OCI-M1 (cell line): ENCODE data around the gene DNM2.

Source experiments
- DNase-seq: peaks from one replicate; lab custom pipeline; 2025; lab: John Stamatoyannopoulos, UW

The DNM2 gene

GRCh38 chr19:10690341-10690781 lies 27.5 kb upstream of the DNM2 start:
- no peak for DNase-seq

DNA sequence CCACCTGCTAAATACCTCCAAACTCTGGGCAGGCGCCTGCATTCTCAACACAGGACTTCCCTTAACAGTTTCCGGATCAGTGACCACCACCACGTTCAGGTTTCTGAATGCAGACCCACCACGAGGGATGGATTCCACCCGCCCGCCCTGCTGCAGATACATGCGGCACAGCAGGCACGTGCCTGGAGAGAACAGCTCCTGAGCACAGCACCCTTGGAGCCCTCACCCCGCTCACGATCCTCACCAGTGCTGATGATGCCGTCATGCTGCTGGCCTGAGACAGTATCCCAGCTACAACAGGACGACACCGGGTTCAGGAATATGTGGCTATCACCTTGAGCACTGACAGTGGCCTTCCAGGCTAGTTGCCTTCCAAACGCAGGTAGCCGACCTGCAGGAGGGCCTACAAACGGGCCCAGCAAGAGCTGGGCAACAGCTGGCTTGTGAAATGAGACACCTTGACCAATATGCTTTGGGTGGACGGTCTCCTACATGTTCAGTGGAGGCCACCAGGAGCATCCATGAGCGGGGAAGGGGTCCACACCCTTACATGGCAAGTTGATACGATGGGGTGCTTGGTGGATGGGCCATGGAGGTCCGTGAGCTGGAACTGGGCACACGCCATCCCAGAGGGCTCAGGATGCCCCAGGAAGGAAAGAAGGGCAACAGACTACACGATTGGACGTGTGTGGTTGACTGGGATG lies 26.5 kb upstream of the DNM2 start:
- DNase-seq: no peak

GRCh38 chr19:10691883-10692282 lies 26.0 kb upstream of the DNM2 start:
- DNase-seq: no peak

GRCh38 chr19:10692673-10693264 lies 25.1 kb upstream of the DNM2 start:
- DNase-seq: peak; percentile 41

DNA sequence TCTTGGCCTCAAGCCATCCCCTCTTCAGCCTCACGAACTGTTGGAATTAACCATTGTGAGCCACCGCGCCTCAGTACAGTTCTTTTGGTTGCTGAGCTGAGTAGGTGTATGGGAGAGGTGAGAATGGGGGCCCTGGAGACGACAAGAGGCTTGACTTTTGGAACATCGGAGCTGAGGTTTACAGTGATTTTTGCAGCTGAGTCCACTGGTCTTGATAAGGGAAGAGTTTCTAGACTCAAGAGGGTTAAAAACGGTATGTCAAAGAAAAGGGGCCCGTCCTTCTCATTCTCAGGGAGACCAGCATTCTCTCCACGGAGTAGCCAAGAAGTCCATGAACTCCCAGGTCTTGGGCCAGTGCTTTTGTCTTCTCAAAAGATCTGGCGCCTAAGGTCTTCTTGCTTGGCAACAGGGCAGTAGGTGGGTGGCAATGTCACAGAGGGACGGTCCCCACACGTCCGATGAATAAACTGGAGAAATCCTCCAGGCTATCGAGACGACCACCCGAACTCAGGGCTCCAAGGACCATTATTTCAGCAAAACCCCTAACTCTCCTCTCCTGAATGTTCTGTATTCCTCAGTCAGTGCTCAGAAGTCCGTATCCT lies 23.1 kb upstream of the DNM2 start:
- DNase-seq: peak; percentile 71

GRCh38 chr19:10695401-10696398 lies 22.2 kb upstream of the DNM2 start:
- DNase-seq: peak; percentile 100

DNA sequence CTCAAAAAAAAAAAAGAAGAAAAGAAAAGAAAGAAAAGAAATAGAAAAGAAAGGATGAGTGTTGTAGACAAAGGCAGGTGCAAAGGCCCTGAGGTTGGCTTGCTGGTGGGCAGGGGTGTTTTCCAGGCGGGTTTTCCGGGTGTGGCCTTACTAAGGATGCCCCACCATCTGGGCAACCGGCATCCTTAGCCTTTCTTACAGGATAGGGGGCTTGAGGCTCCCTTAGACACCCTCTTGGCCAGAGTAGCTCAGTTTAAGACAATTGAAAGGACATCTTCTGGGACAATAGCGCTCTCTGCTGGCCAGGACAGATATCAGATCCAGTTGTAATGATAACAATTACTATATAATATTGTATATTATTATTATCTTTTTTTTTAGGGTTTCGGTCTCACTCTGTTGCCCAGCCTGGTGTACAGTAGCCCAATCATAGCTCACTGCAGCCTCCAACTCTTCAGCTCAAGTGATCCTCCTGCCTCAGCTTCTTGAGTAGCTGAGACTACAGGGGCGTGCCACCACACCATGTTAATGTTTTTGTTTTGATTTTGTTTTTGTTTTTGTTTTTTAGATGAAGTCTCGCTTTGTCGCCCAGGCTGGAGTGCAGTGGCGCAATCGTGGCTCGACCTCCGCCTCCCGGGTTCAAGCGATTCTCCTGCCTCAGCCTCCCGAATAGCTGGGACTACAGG lies 18.1 kb upstream of the DNM2 start:
- DNase-seq: peak; percentile 93

DNA sequence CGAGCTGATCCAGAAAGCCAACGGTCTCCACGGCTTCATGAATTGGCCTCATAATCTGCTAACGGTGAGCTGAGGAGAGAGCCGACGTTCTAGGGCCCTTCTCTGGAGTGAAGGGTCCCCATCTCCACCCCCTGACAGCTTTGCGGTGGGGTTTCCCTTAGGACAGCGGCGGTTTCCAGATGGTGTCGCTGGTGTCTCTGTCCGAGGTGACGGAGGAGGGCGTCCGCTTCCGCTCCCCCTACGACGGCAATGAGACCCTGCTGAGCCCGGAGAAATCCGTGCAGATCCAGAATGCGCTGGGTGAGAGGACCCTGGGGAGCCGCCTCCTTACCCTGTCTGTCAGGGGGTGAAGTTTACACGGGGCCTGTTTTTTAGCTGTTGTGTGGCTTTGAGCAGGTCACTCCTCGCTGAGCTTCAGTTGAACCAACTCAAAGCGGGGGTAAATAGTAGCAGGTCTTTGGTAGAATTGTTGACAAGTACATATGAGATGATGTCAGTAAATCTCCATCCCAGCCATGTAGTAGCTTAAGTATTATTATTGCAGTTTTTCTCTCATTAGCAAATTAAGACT lies 15.8 kb upstream of the DNM2 start:
- DNase-seq: peak; percentile 91

GRCh38 chr19:10706990-10707389 lies 10.9 kb upstream of the DNM2 start:
- no peak for DNase-seq

DNA sequence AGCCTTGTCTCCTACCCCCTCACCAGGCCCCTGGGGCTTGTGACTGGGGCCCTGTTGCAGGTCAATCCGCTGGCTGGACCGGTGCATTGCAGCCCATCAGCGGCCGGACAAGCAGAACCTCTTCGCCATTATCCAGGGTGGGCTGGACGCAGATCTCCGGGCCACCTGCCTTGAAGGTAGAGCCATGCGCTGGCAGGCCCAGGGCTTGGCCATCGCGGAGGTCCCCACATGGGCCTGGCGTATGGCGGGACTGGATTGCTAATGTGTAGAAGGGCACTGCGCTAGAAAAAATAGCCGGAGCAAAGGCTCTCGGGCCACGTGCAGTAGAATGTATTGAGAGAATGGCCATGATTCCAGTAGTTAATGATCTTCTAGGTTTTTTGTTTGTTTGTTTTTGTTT lies 10.4 kb upstream of the DNM2 start:
- no peak for DNase-seq

GRCh38 chr19:10708291-10708690 lies 9.6 kb upstream of the DNM2 start:
- DNase-seq: no peak

DNA sequence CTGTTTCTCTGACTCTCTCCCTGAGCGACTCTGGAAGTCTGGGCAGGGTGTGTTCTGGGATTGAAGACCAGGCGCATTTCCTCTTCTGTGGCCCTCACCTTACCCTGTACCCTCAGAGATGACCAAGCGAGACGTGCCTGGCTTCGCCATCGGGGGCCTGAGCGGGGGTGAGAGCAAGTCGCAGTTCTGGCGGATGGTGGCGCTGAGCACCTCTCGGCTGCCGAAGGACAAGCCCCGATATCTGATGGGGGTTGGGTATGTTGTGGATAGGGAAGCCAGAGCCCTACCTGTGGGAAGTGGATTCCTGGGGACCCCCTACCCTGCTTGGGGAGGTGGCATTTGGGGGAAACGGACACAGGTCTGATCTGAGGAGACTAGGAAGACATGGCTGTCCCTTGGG lies 5.8 kb upstream of the DNM2 start:
- no peak for DNase-seq

DNA sequence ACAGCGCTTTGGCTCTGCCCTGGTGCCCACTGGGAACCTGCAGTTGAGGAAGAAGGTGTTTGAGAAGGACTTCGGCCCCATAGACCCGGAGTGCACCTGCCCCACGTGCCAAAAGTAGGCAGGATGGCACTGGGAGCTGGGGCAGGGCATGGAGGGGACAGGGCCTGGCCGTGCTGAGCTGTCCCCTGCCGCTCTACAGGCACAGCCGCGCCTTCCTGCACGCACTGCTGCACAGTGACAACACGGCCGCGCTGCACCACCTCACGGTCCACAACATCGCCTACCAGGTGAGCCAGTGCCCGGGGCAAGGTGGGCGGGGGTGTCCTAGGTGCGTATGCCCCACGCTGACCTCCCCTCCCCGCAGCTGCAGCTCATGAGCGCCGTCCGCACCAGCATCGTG lies 5.1 kb upstream of the DNM2 start:
- no peak for DNase-seq

- DNase-seq: no peak
These were observed 4.6 kb upstream of the DNM2 start for GRCh38 chr19:10713317-10713716.

DNA sequence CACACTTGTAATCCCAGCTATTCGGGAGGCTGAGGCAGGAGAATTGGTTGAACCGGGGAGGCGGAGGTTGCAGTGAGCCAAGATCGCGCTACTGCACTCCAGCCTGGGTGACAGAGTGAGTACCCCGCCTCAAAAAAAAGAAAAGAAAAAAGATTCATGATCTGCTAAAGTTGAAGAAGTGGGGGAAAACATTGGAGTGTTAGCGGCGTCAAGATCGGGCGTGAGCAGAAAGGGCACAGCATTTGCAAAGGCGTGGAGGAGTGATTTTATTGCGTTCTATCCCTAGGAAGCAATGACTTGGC lies 874 bp upstream of the DNM2 start:
- no peak for DNase-seq

GRCh38 chr19:10718205-10719196 lies 622 bp downstream of the DNM2 start:
- peak; percentile 90 for DNase-seq

DNA sequence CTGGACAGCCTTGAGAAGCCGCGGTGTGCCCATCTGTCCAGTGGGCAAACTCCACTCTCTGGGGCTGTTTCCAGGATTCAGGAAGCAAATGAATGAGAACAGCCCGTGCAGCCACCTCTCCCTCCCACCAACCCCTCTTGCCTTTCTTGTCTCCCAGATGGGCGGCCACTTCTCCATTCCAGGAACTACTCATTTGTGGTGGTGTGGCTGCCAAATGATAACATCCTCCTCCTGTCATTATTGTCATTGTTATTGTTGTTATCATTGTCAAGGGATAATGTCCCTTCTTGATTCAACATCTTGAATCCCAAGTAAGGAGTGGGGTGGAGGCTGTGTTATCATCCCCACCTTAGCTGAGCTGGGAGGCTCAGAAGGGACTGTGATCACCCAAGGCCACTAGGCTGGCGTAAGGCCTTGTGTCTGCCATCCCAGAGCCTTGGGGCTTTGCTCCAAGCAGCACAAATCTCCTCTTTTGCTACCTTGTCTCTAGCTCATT lies 1.6 kb downstream of the DNM2 start:
- peak; percentile 99 for DNase-seq

DNA sequence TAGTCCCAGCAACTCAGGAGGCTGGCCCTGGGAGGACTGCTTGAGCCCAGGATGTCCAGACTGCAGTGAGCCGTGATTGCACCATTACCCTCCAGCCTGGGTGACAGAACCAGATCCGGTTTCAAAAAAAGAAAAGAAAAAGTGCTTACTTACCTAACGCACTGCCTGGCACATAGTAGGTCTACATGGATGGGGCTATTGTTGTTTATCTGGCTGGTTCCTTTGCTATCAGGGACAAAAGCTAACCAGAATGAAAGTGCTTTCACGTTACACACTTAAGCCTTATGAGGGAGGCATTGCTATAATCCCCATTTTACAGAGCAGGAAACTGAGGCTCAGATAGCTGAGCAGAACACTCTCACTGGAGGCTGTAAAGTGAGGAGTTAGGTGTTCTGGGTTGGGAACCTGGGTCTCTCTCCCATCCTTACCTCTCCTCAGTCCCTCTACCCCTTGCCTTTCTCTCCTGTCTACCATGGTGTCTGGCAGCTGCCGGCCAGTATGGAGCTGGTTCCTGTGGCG lies 2.8 kb downstream of the DNM2 start:
- no peak for DNase-seq

- DNase-seq: no peak
These were observed 5.7 kb downstream of the DNM2 start for GRCh38 chr19:10723591-10723990.

DNA sequence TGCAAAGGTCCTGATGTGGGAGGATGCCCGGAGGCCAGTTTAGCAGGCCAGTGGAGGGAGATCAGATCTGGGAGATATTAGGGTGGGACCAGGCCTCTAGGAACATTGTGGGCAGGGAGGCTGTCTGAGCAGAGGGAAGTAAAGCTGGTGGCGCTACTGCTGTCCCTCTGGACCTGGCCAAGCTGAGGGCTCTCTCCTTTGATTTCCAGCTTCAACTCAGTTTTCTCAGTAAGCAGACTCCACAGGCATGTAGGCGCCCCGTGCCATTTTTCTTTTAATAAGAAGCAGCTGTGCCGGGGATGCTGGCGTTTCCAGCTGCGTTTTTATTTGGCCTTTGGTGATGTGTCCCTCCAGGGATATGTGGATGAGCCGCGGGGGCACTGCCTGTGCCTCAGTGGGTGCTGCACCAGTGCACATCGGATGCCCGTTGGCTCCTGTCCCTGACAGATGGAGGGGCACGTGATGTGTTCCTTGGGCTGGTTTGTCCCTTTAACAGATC lies 6.7 kb downstream of the DNM2 start:
- DNase-seq: no peak
